ENCODE results near the gene ANKRD63.

The ANKRD63 gene

GRCh38 chr15:40295877-40296560, 13.2 kb upstream of the ANKRD63 start:
- DNase-seq (ENCODE audit: low spot score), result no peak

GRCh38 chr15:40295297-40295696, 12.4 kb upstream of the ANKRD63 start:
- DNase-seq (ENCODE audit: low spot score), result no peak

- DNase-seq (ENCODE audit: low spot score), result no peak
Measured at GRCh38 chr15:40293905-40294895, 11.3 kb upstream of the ANKRD63 start.

- DNase-seq (ENCODE audit: low spot score), result no peak
Measured at GRCh38 chr15:40293006-40293405, 10.1 kb upstream of the ANKRD63 start.

- DNase-seq (ENCODE audit: low spot score), result no peak
Measured at GRCh38 chr15:40292246-40292645, 9.4 kb upstream of the ANKRD63 start.

- DNase-seq (ENCODE audit: low spot score), result no peak
Measured at GRCh38 chr15:40290918-40291574, 8.2 kb upstream of the ANKRD63 start.

- no peak for DNase-seq (ENCODE audit: low spot score)
Measured at GRCh38 chr15:40290545-40290917, 7.7 kb upstream of the ANKRD63 start.

- DNase-seq (ENCODE audit: low spot score), result no peak
Measured at GRCh38 chr15:40289140-40289775, 6.4 kb upstream of the ANKRD63 start.

- DNase-seq (ENCODE audit: low spot score), result no peak
Measured at GRCh38 chr15:40287968-40288367, 5.1 kb upstream of the ANKRD63 start.

GRCh38 chr15:40287505-40287904, 4.6 kb upstream of the ANKRD63 start:
- no peak for DNase-seq (ENCODE audit: low spot score)

- DNase-seq (ENCODE audit: low spot score), result no peak
Measured at GRCh38 chr15:40286794-40287193, 3.9 kb upstream of the ANKRD63 start.

- no peak for DNase-seq (ENCODE audit: low spot score)
Measured at GRCh38 chr15:40286061-40286532, 3.2 kb upstream of the ANKRD63 start.

- no peak for DNase-seq (ENCODE audit: low spot score)
Measured at GRCh38 chr15:40285554-40286011, 2.7 kb upstream of the ANKRD63 start.

- DNase-seq (ENCODE audit: low spot score), result no peak
Measured at GRCh38 chr15:40285151-40285550, 2.3 kb upstream of the ANKRD63 start.

GRCh38 chr15:40283615-40284300, 894 bp upstream of the ANKRD63 start:
- no peak for DNase-seq (ENCODE audit: low spot score)

- no peak for DNase-seq (ENCODE audit: low spot score)
Measured at GRCh38 chr15:40282147-40282868, 556 bp downstream of the ANKRD63 start.

- DNase-seq (ENCODE audit: low spot score), result no peak
Measured at GRCh38 chr15:40281801-40282146, 1.1 kb downstream of the ANKRD63 start.

GRCh38 chr15:40281057-40281800, 1.6 kb downstream of the ANKRD63 start:
- no peak for DNase-seq (ENCODE audit: low spot score)

- DNase-seq (ENCODE audit: low spot score), result no peak
Measured at GRCh38 chr15:40280260-40281056, 2.4 kb downstream of the ANKRD63 start.
